Measurements from ENCODE around the gene SYTL1. TPM values are rescaled to one million over a fixed set of nuclear protein-coding genes. Genes with fewer than 3 reads are reported as not detected.

SYTL1 gene
- total RNA-seq, 2 experiments from 2014 or later, result 124 to 136 TPM

DNA sequence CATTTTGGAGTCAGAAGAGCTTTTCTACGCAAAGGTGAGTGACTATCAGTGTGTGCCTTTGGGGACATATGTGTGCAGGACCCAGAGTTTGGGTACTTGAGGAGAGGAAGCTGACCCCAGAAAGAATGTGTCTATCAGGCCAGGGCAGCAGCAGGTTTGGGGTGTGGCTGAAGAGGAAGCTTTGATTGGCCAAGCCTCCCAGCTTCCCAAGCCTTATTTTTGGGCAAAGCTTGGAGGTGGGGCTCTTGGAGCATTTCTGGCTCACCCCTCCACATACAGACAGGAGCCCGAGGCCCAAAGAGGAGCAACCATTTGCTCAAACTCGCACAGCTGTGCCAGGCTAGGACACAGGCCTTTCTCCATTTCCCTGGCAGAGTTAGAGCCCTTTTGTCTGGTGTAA, 55.3 kb downstream of the SYTL1 start:
- peaks cover 16% of the 10 kb centered on the region for H3K4me1 Mint-ChIP-seq
- H3K27ac Mint-ChIP-seq, result no peak overlapping the region

GRCh38 chr1:27397749-27398148, 55.9 kb downstream of the SYTL1 start:
- no peaks in the 10 kb centered on the region for H3K27me3 Mint-ChIP-seq
- no peaks in the 10 kb centered on the region for H3K9me3 Mint-ChIP-seq
- peaks cover 12% of the 10 kb centered on the region for H3K4me1 Mint-ChIP-seq
- DNase-seq, result no peak
- no peak overlapping the region for H3K4me3 Mint-ChIP-seq
- no peak overlapping the region for H3K27ac Mint-ChIP-seq
- CTCF ChIA-PET, result interaction anchor here (0.7 to 6.6 kb wide), 12 partner anchors 10 to 272 kb away, joined by 3 to 133 read pairs (median 4); partner anchors contain the start of gene MAP3K6
- H3K36me3 Mint-ChIP-seq (ENCODE audit: low read depth), result no peaks in the 10 kb centered on the region
- POLR2A ChIA-PET, result interaction anchor here (0.9 to 4.9 kb wide), 5 partner anchors 32 to 265 kb away, joined by 3 to 24 read pairs (median 4); partner anchors contain the start of gene MAP3K6

More for the DNA sequence above, 55.3 kb downstream of the SYTL1 start:
- H3K4me3 Mint-ChIP-seq, result no peak overlapping the region
- DNase-seq, result no peak
- ChIA-PET CTCF (interaction anchor here (0.7 to 6.6 kb wide), 13 partner anchors 19 to 272 kb away, joined by 3 to 133 read pairs (median 6); partner anchors contain the start of gene MAP3K6), POLR2A (interaction anchor here (0.9 to 4.9 kb wide), 6 partner anchors 31 to 159 kb away, joined by 3 to 24 read pairs (median 4); partner anchors contain the start of gene MAP3K6)
- no peaks in the 10 kb centered on the region for H3K27me3 Mint-ChIP-seq
- no peaks in the 10 kb centered on the region for H3K36me3 Mint-ChIP-seq (ENCODE audit: low read depth)
- H3K9me3 Mint-ChIP-seq, result no peaks in the 10 kb centered on the region

DNA sequence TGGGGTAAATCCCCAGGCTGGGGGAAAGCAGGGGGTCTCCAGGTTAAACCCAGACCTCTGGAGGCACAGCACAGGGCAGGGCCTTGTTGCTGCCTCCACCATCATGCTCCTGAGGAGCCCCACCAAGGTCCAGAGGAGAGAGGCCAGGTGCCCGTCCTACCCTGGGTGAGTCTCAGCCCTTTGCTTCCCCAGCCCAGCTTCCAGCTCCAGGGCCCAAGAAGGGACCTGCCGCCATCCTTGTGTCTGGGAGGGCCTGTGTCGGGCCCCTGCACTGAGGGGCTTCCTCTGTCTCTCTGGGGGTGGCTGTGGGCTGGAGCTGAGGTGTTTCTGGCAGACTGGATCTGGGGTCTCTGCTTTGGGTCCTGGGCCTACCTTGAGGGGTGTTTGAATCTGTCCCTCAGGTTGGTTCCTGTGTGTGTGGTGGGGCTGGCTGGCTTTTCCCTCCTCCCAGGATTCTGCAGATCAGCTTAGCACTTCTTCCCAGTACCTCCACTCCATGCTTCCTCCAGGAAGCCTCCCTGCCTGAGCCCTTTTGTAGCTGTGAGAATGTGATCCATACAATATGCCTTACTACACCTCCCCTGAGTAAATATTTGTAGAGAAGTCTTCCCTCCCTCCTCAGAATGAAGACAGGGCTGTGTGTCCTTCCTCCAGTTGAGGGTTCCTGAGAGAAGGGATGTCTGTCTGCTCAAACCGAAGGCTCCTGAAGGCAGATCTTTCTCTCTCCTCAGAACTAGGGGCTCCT, 56.8 kb downstream of the SYTL1 start:
- Mint-ChIP-seq H3K4me3 (no peak overlapping the region), H3K4me1 (peaks cover 8% of the 10 kb centered on the region), H3K27ac (no peak overlapping the region), H3K27me3 (no peaks in the 10 kb centered on the region), H3K9me3 (no peaks in the 10 kb centered on the region), H3K36me3 (ENCODE audit: low read depth) (no peaks in the 10 kb centered on the region)
- POLR2A ChIA-PET, result interaction anchor here (0.9 to 1.8 kb wide), 4 partner anchors 92 to 264 kb away, joined by 3 to 5 read pairs (median 4); no protein-coding TSS in a partner anchor
- DNase-seq, result no peak
- CTCF ChIA-PET, result interaction anchor here (1.1 to 6.6 kb wide), 7 partner anchors 11 to 271 kb away, joined by 3 to 133 read pairs (median 4); no protein-coding TSS in a partner anchor

DNA sequence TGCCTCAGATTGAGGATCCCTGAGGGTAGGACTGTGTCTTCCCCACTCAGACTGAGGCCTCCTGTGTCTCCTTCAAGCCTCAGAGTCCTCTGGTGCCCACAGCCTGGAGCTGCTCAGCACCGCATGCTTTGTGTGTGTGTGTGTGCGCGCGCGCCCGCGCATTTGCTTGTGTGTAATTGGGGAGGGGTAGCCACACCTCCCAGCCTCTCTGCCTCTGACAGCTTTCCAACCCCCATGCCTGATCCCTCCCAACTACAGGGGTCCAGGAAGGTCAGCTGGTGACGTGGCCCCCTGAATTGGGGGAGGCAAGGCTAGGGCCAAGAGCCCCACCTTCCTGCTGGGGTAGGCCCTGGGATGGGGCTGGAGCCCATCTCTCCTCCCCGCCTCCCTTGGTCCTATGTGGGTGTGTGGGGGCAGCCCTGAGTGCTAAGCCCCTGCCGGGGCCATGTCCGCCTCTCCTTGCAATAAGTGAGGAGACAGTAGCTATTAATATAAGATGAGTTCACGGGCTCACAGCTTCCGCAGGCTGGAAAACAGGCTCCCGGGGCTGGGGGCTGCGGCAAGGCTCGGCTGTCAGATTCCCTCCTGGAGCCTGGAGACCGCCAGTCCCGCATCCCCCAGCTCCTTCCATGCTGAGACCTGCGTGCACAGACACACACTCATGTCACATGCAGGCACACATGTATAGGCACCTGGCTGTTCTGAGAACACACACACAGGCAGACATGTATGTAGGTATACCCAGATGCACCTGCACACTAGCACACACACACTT, 57.6 kb downstream of the SYTL1 start:
- Mint-ChIP-seq H3K4me3 (no peak overlapping the region), H3K27me3 (no peaks in the 10 kb centered on the region), H3K4me1 (peaks cover 10% of the 10 kb centered on the region), H3K36me3 (ENCODE audit: low read depth) (no peaks in the 10 kb centered on the region), H3K9me3 (no peaks in the 10 kb centered on the region), H3K27ac (no peak overlapping the region)
- no peak for DNase-seq
- CTCF ChIA-PET, result interaction anchor here (1.1 to 6.6 kb wide), 4 partner anchors 67 to 270 kb away, joined by 4 to 133 read pairs (median 4); no protein-coding TSS in a partner anchor
- POLR2A ChIA-PET, result interaction anchor here (1.8 kb wide), 1 partner anchor 99 kb away, joined by 4 read pairs; no protein-coding TSS in a partner anchor

DNA sequence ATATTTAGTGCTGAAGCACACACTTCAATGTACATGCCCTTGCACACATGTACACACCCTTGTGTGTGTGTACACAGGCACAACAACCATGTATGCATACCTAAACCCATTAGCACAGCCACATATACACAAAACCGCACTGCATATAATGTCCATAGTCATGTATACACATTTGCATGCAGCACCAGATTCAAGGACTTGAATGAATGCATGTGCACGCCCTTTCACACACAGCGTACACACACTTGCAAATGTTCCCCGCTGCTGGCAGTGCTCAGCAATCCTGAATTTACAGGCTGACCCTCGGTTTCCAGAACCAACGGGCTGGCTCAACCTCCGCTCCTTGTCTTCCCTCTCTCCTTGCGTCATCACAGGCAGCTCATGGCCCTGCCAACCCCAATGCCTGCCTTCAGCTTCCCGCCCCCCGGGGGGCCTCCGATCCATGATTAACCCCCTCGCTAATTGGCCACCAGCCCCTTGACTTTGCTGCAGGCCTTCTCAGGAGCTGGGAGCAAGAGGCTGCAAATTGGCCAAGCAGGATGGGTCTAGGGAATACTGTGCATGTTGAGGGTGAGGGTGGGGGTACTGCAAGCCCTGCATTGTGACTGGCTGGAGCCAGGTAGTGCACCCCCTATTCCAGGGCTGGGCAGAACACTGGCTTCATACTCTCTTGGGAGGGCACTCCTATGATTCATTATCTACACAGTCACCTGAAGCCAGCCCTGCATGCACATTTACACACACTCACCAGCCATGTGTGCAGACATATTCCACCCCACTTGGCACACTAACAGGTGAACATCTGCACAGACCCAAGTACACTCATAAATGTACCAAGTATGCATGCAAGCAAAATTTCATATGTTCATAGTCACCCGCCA, 58.5 kb downstream of the SYTL1 start:
- Mint-ChIP-seq H3K4me3 (no peak overlapping the region), H3K4me1 (peaks cover 7% of the 10 kb centered on the region), H3K36me3 (ENCODE audit: low read depth) (no peaks in the 10 kb centered on the region), H3K9me3 (no peaks in the 10 kb centered on the region), H3K27me3 (no peaks in the 10 kb centered on the region), H3K27ac (no peak overlapping the region)
- ChIA-PET POLR2A (interaction anchor here (1.8 kb wide), 1 partner anchor 100 kb away, joined by 4 read pairs; no protein-coding TSS in a partner anchor), CTCF (no interaction called here)
- no peak for DNase-seq

GRCh38 chr1:27400963-27401341, 59.1 kb downstream of the SYTL1 start:
- peaks cover 3% of the 10 kb centered on the region for H3K4me1 Mint-ChIP-seq
- ChIA-PET POLR2A (interaction anchor here (1.6 kb wide), 1 partner anchor 262 kb away, joined by 4 read pairs; no protein-coding TSS in a partner anchor), CTCF (interaction anchor here (0.7 to 2.5 kb wide), 5 partner anchors 13 to 269 kb away, joined by 3 to 12 read pairs (median 4); no protein-coding TSS in a partner anchor)
- no peaks in the 10 kb centered on the region for H3K27me3 Mint-ChIP-seq
- no peaks in the 10 kb centered on the region for H3K9me3 Mint-ChIP-seq
- no peaks in the 10 kb centered on the region for H3K36me3 Mint-ChIP-seq (ENCODE audit: low read depth)
- H3K27ac Mint-ChIP-seq, result no peak overlapping the region
- no peak overlapping the region for H3K4me3 Mint-ChIP-seq
- DNase-seq, result no peak

GRCh38 chr1:27402349-27402754, 60.5 kb downstream of the SYTL1 start:
- no peak overlapping the region for H3K27ac Mint-ChIP-seq
- no peaks in the 10 kb centered on the region for H3K9me3 Mint-ChIP-seq
- POLR2A ChIA-PET, result interaction anchor here (1.1 to 1.6 kb wide), 3 partner anchors 45 to 260 kb away, joined by 3 to 4 read pairs (median 4); partner anchors contain the start of gene WASF2
- CTCF ChIA-PET, result interaction anchor here (0.7 to 2.5 kb wide), 10 partner anchors 9 to 267 kb away, joined by 3 to 12 read pairs (median 4); partner anchors contain the start of gene AHDC1
- H3K4me1 Mint-ChIP-seq, result peaks cover 3% of the 10 kb centered on the region
- DNase-seq, result no peak
- no peak overlapping the region for H3K4me3 Mint-ChIP-seq
- no peaks in the 10 kb centered on the region for H3K27me3 Mint-ChIP-seq
- peaks cover 6% of the 10 kb centered on the region for H3K36me3 Mint-ChIP-seq (ENCODE audit: low read depth)

- POLR2A ChIA-PET, result interaction anchor here (1.7 kb wide), 1 partner anchor 87 kb away, joined by 5 read pairs; the partner anchor contains the start of gene WASF2
- CTCF ChIA-PET, result interaction anchor here (0.7 to 2.5 kb wide), 10 partner anchors 10 to 266 kb away, joined by 3 to 12 read pairs (median 3); partner anchors contain the start of gene AHDC1
- DNase-seq, result no peak
- no peak overlapping the region for H3K27ac Mint-ChIP-seq
- H3K9me3 Mint-ChIP-seq, result no peaks in the 10 kb centered on the region
- peaks cover 3% of the 10 kb centered on the region for H3K4me1 Mint-ChIP-seq
- no peaks in the 10 kb centered on the region for H3K27me3 Mint-ChIP-seq
- H3K4me3 Mint-ChIP-seq, result no peak overlapping the region
- peaks cover 15% of the 10 kb centered on the region for H3K36me3 Mint-ChIP-seq (ENCODE audit: low read depth)
Measured at GRCh38 chr1:27403065-27403726, 61.4 kb downstream of the SYTL1 start.

Other genes starting within 250 kb of the SYTL1 start
- 10 to 100 TPM; 26.6 to 27.5 TPM for gene SLC9A1, start 186.9 kb upstream of the SYTL1 start, total RNA-seq
- 10 to 100 TPM; 45.4 to 47.1 TPM for gene WDTC1, start 107.4 kb upstream of the SYTL1 start, total RNA-seq
- gene TMEM222, start 19.9 kb upstream of the SYTL1 start, total RNA-seq, result 10 to 100 TPM; 33.7 to 35.7 TPM
- gene MAP3K6, start 24.9 kb downstream of the SYTL1 start, total RNA-seq, result 10 to 100 TPM; 10.5 to 11.1 TPM
- not detected for gene FCN3, start 32.8 kb downstream of the SYTL1 start, total RNA-seq
- not detected for gene CD164L2, start 41.3 kb downstream of the SYTL1 start, total RNA-seq
- under 1 TPM; 0.58 to 0.65 TPM for gene GPR3, start 50.6 kb downstream of the SYTL1 start, total RNA-seq
- gene WASF2, start 148.1 kb downstream of the SYTL1 start, total RNA-seq, result 100 to 1,000 TPM; 150 TPM